Kidney epithelial cell (primary cell): ENCODE data around the gene COL17A1. TPM values are rescaled to one million over a fixed set of nuclear protein-coding genes. Genes with fewer than 3 reads are reported as not detected.

Experiments
- DNase-seq: peaks from one replicate; pipeline ENCODE4 v3.0.0-alpha.2; 2010; ENCODE audit warnings: low read depth
- H3K27me3 ChIP-seq: 2 replicates; pipeline ENCODE4 v1.6.0; 2011; ENCODE audit warnings: low read length; ENCODE audit not compliant: control insufficient read depth, insufficient read depth
- H3K36me3 ChIP-seq: 2 replicates; pipeline ENCODE4 v1.5.1; 2011; ENCODE audit warnings: low read length; ENCODE audit not compliant: control insufficient read depth, insufficient read depth
- H3K4me3 ChIP-seq: 2 replicates; pipeline ENCODE4 v1.5.1; 2011; ENCODE audit warnings: low read depth, mild to moderate bottlenecking, control low read depth, low read length
- total RNA-seq: library from RNA; depleted of rRNA; stranded (reverse); fragments of >200 nt; gene quantifications from 2 replicates; pipeline ENCODE4 v1.2.3, GENCODE V29; 2015
- TF ChIP-seq, protein P1 (sequence below): IDR thresholded peaks from 2 replicates; pipeline ENCODE4 v1.5.1; 2011; ENCODE audit warnings: mild to moderate bottlenecking, moderate library complexity, low read length, control low read depth, inconsistent platforms; ENCODE audit not compliant: insufficient read depth, poor library complexity, severe bottlenecking

COL17A1 gene
- total RNA-seq, 1 donor from 2014 or later: 0.33 TPM

DNA sequence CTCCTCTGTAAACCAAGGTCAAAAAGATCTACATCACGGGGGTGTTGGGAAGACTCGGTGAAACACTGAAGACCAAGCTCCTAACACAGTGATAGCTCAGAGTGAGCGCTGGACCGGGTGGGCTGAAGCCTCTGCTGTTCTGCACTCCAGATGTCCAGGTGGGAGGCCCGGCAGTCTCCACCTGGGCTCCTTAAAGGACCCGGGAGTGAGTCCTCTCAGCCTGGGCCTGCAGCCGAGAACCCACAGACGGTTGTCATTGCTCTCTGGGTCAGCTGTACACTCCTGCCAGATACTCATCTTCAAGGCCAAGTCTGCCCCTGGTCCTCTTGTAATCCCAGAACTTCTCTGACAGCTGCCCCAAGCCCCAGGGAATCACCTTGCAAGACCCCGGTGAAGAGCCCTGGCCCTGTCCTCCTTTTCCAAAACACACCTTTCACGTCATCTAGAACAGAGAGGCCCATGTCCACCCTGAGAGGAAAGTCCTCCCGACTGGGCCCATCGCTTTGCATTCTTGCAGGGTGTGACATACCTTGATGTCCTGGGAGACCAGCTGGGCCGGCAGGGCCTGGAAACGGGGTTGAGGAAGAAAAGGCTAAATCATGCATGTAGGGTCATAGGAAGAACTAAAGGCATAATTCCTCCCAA is 43.7 kb downstream of the COL17A1 start:
- TF ChIP-seq, protein P1, sequence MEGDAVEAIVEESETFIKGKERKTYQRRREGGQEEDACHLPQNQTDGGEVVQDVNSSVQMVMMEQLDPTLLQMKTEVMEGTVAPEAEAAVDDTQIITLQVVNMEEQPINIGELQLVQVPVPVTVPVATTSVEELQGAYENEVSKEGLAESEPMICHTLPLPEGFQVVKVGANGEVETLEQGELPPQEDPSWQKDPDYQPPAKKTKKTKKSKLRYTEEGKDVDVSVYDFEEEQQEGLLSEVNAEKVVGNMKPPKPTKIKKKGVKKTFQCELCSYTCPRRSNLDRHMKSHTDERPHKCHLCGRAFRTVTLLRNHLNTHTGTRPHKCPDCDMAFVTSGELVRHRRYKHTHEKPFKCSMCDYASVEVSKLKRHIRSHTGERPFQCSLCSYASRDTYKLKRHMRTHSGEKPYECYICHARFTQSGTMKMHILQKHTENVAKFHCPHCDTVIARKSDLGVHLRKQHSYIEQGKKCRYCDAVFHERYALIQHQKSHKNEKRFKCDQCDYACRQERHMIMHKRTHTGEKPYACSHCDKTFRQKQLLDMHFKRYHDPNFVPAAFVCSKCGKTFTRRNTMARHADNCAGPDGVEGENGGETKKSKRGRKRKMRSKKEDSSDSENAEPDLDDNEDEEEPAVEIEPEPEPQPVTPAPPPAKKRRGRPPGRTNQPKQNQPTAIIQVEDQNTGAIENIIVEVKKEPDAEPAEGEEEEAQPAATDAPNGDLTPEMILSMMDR: no peak
- Histone ChIP-seq H3K4me3 (no peak overlapping the region), H3K36me3 (no peaks in the 10 kb centered on the region), H3K27me3 (no peaks in the 10 kb centered on the region)
- DNase-seq: no peak

DNA sequence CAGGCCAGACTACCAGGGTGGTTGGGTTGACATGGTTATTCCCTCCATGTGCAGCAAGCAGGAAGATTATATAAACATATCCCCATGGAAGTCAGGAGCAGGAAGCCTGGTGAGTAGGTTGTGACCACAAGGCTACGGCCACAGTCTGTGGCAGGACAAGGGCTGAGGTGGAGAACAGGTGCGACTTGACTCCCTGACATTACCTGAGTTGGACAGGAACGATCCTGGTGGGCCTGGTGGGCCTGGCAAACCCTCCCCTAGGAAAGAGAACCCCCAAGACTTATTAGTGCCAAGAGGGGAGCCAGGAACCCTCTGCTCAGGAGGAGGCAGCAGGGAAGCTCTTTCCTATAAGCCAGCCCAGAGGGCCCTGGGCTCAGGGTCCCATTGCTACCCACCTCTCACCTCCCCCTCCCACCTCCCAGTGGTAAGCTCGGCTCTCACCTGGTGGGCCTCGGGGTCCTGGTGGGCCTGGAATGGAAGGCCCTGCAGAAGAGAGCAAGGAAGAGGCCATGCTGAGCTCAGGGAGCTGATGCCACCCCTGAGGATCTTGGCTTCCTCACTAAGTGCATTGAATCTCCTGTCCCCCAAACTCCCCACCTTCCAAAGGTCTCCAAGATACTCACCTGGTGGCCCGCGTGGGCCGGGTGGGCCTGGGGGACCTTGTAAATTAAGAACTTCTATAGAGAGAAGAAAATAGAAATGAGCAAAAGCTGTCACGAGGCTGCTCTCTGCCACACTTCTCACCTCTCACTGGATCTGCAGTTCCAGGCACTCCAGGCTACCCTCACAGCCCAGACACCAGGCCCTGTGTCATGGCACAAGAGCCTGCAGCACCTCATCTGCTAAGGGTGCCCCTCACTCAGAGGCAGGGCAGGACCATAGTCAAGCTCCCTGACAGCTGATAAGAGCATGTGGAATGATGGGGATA is 44.6 kb downstream of the COL17A1 start:
- no peak for DNase-seq
- Histone ChIP-seq H3K36me3 (no peaks in the 10 kb centered on the region), H3K4me3 (no peak overlapping the region), H3K27me3 (no peaks in the 10 kb centered on the region)
- TF ChIP-seq, protein P1: no peak

DNA sequence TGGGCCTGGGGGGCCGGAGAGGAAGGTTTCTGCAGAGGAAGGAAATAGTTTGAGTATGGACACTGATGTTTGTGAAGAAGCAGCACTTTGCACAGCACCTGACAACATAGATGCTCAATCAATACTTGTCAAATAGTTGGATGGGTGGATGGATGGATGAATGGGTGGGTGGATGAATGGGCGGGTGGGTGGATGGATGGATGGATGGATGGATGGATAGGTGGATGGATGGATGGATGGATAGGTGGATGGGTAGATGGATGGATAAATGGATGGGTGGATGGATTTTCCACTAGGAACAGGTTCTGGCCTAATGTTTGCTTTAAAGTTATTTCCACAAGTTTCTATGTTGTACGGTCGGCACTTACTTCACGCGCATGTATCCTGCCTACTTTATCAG is 45.3 kb downstream of the COL17A1 start:
- Histone ChIP-seq H3K36me3 (no peaks in the 10 kb centered on the region), H3K4me3 (no peak overlapping the region), H3K27me3 (no peaks in the 10 kb centered on the region)
- TF ChIP-seq, protein P1: no peak
- DNase-seq: no peak

DNA sequence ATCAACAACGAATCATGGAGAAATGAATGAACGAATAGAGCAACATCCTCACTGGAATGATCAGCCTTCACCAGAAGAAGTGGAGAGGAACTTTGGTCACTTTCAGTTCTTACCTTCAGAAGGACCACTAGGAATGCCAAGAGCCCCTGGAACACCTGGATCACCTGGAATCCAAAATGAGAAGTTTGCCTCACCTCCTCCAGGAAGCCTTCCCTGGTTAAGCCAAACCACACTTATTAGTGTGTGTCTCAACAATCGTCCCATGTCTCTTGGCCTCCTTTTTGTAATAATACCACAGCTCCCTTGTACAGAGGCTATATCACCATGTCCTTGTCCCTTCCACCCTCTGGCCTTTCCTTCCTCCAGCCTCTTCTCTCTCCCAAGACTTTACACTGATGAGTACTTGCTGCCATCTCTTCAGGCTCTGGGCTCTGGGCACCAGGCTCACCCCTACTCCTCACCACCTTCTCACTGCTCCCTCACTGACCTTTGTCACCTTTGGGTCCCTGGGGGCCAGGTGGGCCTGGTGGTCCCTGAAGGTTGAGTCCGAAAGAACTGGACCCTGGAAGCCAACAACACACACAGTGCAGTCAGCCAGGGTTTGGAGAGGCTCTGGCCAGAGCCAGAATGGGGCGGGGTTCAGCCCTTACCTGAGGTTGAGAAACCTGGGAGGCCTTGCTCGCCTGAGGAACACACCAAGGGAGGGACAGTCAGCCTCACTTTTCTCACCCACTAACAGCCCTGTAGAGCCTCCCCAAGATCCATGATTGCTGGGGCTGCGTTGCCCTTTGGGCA is 46.5 kb downstream of the COL17A1 start:
- H3K4me3 ChIP-seq: no peak overlapping the region
- H3K27me3 ChIP-seq: no peaks in the 10 kb centered on the region
- DNase-seq: no peak
- TF ChIP-seq, protein P1: no peak
- no peaks in the 10 kb centered on the region for H3K36me3 ChIP-seq

DNA sequence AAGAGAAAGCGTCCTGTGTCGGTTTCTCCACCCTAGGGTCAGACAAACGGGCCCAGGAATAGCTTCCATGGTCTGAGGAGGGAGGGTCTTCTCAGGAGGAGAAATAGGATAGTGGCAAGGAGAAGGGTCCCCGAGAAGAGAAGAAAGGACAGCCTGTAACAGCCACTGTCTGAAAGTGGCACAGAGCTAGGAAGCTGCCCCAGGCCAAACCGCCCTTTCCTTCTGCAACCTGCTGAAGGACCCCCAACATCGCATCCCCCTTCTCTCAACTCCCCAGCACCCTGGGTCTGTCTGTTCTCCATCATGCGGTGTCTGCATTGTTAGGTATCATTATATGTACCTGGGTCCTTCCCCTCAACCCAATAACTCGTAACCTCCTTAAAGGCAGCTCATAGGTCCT is 47.1 kb downstream of the COL17A1 start:
- DNase-seq: no peak
- Histone ChIP-seq H3K36me3 (no peaks in the 10 kb centered on the region), H3K4me3 (no peak overlapping the region), H3K27me3 (no peaks in the 10 kb centered on the region)
- TF ChIP-seq, protein P1: no peak
